Posterior cingulate gyrus (tissue), 11 donors: ENCODE data around the gene TBCEL.
"Not testable (repeated sequence)": the region's sequence is repeated elsewhere in the genome, so short reads cannot be mapped to it uniquely, and the experiment has no call there.

ENCODE experiments used
- DNase-seq, 10 donors: peaks; one replicate each; pipeline versions ENCODE4 v3.0.0 to v3.0.0-alpha.2; 2020 to 2021; ENCODE audit warnings: mixed read lengths in 3 of 10
- intact Hi-C: fragments of 100-400 bp; cut with DNase I; formaldehyde crosslinking; loops from one replicate; pipeline ENCODE4 v1.15.1; 2023

The TBCEL gene

GRCh38 chr11:121021718-121022117 lies 2.2 kb upstream of the TBCEL start:
- intact Hi-C loops, DNase-seq: not testable (repeated sequence)

GRCh38 chr11:121024989-121025388 lies 1.1 kb downstream of the TBCEL start:
- DNase-seq = no peak
- intact Hi-C loops = no loop called here

DNA sequence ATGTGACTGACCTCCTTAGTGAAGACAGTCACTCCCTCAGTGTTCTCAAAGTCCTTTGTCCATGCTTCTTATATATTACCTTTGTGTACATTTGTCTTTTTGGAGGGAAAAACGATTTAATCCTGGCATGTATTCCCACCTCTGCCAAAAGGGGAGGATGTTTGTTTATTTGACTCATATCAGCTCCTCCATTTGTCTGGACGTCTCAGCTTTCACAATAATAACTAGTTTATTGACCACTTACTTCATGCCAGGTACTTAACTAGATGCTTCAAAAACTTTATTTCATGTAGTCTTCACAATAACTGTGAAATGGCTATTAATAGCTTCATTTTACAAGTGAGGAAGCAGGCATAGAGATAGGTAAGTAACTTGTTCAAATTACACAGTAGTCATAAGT lies 5.3 kb downstream of the TBCEL start:
- DNase-seq = no peak
- intact Hi-C loops = no loop called here

DNA sequence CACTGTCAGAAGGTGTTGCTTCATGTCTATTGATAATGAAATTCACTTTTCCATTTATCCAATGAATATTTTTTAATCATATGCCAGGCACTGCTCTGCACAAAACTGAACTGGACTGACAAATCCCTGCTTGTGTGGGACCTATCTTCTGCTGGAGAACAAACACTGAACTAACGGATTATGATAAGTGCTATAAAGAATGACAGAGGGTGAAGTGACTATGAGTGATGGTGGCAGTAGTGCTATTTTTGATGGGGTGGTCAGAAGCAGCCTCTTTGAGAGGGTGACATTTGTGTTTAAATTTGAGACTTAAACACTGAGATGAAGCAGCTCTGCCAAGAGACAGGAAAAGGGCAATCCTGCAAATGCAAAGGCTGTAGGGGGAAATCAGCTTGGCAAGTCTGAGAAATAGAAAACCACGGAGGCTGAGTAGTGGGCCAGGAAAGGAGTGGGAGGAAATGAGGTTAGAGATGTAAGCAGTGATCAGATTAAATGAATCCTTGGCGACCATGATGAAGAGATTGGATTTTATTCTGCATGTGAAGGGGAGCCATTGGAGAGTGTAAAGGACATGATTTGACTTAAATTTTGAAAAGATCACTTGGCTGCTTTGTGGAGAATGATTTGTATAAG lies 6.0 kb downstream of the TBCEL start:
- DNase-seq = no peak
- intact Hi-C loops = loop anchor here (10.0 kb wide), 1 partner anchor 85 kb away; no protein-coding TSS in a partner anchor

DNA sequence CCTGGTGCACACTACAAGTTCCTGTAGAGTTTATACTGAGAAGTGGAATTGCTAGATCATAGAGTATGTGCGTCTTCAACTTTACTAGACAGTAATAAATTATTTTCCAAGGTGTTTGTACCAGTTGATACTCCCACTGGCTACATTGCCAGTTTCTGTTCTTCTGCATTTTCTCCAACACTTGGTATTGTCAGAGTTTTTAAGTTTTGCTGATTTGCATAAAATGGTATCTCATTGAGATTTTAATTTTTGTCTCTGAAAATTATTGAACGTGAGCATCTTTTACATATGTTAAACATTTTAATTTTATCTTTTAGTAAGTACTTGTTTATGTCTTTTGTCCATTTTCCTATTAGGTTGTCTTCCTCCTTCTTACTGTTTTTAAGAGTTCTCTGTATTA lies 7.3 kb downstream of the TBCEL start:
- DNase-seq = no peak
- intact Hi-C loops = loop anchor here (10.0 kb wide), 1 partner anchor 84 kb away; no protein-coding TSS in a partner anchor

GRCh38 chr11:121031648-121032047 lies 7.7 kb downstream of the TBCEL start:
- DNase-seq = not testable (repeated sequence)
- intact Hi-C loops = loop anchor here (10.0 kb wide), 1 partner anchor 83 kb away; no protein-coding TSS in a partner anchor

DNA sequence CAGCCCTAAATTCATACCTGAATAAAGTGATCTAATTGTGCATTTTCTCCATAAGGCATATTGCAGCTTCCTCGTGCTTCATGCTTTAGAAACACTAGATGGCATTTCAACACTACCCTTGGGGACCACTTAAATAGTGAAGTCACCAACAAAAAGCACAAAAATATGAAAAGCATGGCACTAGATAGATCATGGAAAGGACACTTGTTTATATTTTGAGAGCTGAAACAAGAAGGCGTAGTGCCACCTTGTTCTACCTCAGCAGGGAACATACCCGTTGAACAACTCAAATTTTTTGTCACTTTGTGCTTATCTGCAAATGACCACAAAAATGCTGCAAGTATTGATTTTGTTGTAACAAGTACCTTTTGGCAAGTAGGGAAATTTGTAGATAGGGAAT lies 8.6 kb downstream of the TBCEL start:
- intact Hi-C loops = loop anchor here (10.0 kb wide), 1 partner anchor 82 kb away; no protein-coding TSS in a partner anchor
- DNase-seq = no peak

GRCh38 chr11:121033635-121034034 lies 9.7 kb downstream of the TBCEL start:
- no peak for DNase-seq
- intact Hi-C loops = loop anchor here (10.0 kb wide), 1 partner anchor 81 kb away; no protein-coding TSS in a partner anchor

DNA sequence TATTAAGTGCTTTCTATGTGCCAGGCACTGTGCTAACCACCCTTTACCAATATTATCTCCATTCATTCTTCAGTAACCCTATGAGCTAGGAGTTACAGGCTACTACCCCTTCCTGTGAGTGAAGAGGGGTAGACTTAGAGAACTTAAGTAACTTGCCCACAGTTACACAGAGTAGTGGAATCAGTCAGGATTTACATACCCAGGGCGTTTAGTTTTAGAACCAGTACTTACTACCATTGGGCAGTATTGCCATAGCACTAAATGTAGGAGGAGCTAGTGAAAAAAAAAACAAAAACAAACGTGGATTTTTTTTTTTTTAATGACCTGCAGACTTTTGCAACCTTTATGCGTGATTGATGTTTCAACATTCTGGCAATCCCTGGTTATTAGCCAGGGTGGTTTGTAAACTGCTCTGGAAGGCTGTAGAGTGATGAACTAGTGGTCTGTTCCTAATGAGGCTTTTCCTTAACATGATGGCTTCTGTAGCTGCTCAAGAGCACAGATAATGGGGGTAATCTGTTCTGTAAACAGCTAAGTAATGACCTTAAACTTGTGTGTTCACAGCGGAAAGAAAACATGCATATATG lies 11.4 kb downstream of the TBCEL start:
- intact Hi-C loops = loop anchor here (10.0 kb wide), 1 partner anchor 80 kb away; no protein-coding TSS in a partner anchor
- DNase-seq = no peak

GRCh38 chr11:121035780-121036179 lies 11.9 kb downstream of the TBCEL start:
- DNase-seq = no peak
- intact Hi-C loops = loop anchor here (10.0 kb wide), 1 partner anchor 79 kb away; no protein-coding TSS in a partner anchor

GRCh38 chr11:121037016-121037415 lies 13.1 kb downstream of the TBCEL start:
- no peak for DNase-seq
- intact Hi-C loops = loop anchor here (10.0 kb wide), 1 partner anchor 78 kb away; no protein-coding TSS in a partner anchor

DNA sequence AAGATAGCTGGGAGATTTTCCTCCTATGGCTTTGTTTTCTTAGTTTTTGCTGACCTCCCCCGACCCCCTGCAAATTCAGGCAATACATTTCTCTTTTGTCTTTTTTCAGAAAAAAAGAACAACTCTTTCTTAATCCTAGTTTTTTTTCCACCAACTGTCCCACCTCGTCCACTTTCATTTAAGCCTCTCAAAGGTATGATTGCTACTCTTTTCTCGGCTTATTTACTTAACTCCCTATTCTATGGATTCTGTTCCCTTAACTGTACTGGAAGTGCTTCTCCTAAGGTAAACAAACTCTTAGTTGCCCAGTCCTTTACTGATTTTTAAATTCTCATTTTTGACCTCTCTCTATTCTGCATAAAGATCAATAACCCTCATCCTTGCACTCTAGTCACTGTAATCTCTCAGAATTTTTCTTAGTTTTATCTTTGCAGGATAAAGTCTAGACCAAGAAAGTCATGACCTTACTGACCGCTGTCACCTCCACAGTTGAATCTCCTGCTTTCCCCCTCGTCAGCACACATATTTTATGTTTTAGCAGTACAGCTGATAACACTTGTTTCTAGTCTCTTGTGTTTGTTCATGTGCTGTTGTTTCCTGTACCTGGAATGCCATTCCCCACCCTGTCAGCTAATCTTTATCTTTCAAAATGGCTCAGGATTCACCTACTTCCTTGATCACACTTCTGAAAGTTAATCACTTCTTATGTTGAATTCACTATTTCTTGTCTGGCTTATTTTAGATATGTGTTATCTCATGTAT lies 14.9 kb downstream of the TBCEL start:
- intact Hi-C loops = loop anchor here (10.0 kb wide), 1 partner anchor 76 kb away; no protein-coding TSS in a partner anchor
- no peak for DNase-seq

GRCh38 chr11:121039971-121040613 lies 16.2 kb downstream of the TBCEL start:
- intact Hi-C loops = loop anchor here (10.0 kb wide), 1 partner anchor 75 kb away; no protein-coding TSS in a partner anchor
- DNase-seq = no peak

GRCh38 chr11:121040614-121041002 lies 16.7 kb downstream of the TBCEL start:
- intact Hi-C loops = no loop called here
- no peak for DNase-seq

DNA sequence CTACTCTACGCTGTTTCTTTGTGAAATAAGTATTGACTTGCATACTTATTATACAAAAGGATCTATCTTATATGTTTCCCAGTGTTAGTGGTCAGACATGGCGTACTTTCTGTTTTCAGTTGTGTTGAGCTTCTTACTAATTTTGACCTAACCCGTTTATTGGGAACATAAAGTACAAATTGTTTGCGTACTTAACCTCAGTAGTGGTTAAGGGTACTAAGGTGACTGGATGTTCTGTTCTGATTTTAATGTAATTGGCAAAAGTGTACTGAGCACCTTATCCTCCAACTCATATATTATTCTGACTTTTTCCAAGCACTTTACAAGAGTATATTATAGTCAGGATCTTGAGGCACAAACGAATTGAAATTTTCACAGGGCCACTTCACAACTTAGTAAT lies 17.2 kb downstream of the TBCEL start:
- intact Hi-C loops = no loop called here
- DNase-seq = no peak

DNA sequence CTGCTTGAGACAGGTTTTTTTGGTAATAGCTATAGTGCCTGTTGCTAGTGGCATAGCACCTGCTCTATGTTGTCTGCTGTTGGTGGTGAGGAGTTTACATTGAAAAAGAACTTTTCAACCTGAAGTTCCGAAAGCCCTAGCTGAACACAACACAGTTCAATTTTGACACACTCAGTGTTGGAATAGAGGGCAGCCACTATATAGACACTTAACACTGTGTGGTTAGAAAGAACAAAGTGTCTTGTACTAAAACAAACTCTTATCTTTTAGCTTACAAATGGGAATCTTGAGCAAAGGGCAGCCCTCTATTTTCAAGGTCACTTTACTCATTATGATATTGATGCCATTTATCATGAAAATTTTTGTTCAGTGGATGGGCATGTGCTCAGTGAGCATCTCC lies 18.4 kb downstream of the TBCEL start:
- no peak for DNase-seq
- intact Hi-C loops = no loop called here

- DNase-seq = no peak
- intact Hi-C loops = no loop called here
Measured at GRCh38 chr11:121047926-121048325, 24.0 kb downstream of the TBCEL start.

DNA sequence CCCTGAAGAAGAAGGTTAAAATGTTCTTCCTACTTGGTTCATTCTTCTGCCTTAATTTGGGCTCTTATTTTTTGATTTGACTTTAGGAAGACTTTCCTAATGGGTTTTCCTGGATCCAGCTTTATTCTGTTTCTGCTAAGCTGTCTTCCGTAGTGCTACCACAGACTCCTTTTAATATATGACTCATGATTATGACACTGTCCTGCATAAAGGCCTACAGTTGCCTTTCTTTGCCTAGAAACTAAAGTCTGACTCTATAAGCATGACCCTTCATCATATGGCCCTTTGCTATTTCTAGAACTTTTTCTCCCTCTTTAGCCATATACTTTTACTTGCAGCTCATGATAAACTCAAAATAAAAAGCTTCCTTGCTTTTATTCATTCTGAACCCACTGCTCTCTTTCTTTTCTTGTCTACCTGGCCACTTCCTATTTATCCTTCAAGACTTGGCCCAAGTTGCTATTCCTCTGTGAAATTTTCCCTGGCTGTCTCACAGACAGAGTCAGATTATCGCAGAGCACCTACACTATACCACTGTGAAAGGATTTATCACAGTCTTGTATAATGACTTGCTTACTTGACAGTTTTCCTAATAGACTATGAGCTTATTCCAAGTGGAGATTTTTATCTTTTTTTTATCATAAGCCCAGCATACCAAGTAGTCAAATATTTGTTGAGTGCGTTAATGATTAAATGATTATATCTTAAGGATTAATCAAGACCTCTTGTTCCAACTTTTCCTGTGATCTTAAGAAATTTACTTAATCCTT lies 24.7 kb downstream of the TBCEL start:
- intact Hi-C loops = no loop called here
- no peak for DNase-seq

DNA sequence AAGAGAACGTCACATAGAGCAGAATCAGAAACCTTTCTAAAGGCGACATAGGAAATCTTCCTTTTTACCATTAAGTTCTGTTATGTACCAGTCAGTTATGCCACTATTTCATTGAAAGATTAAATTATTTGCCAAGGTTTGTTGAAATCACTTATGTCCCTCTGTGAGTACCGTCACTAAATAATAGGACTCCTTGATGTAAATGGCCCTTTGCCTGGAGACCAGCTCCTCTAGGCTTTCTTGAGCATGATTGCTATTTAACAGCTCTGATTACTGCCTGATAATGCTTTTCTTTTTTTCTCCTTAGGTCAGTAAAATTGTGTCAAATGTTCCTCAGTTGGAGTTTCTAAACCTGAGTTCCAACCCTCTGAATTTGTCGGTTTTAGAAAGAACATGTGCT lies 29.3 kb downstream of the TBCEL start:
- no peak for DNase-seq
- intact Hi-C loops = no loop called here

- no peak for DNase-seq
- intact Hi-C loops = no loop called here
Measured at GRCh38 chr11:121054266-121054665, 30.4 kb downstream of the TBCEL start.
